ENCODE data around the gene GPR180.

GPR180 gene

DNA sequence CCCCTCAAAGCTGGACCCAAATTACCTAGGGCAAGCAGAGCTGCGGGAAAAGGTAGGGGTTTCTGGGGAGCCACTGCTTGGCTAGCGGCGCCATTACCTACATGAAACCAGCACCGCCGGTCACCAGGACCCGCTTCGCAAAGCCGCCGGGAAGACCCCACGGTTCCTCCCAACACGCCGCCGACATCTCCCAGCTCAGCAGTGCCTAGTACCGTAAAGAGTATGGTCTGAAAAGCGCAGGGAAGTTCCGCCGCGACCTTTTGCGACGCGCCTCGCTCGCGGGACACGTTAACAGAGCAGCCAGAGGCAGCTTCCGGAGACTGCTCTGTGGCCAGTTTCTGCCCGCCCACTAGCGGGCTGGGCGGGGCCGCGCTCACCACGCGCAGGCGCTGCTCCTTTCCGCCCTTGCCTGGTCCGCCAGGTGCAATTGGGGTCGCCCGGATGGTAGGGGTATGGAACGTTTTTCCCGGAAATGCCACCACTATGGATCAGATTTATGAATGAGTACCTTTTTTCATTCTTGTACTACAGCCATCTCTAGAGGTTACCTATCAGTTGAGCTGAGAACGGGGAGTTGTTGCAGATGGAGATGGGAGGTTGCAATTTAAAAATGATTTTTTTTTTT lies 5.6 kb upstream of the GPR180 start, which contains the start of gene TGDS:
Gene TGDS, minus strand, starts transcription at position 203 of the 625 bp plus-strand sequence. Its CDS starts 16 bp downstream, at position 187.
- peak; percentile 95 to 97 (median 95) for DNase-seq
- under 1% methylated on average over 36 of the region's 41 CpGs for WGBS (ENCODE audit: insufficient coverage)
- Histone ChIP-seq H3K4me3 (ENCODE audit: control insufficient read depth in 1 of 7, extremely low read depth in 1 of 7, insufficient read depth in 4 of 7, low read depth in 2 of 7, low read length in 6 of 7) (peak within 1 kb of the TSS; percentile 84 to 100 (median 93)), H3K4me1 (ENCODE audit: control extremely low read depth in 1 of 4, control insufficient read depth in 4 of 4, insufficient read depth in 4 of 4, low read length in 3 of 4) (peaks cover 8 to 25% (median 17%) of the 10 kb centered on the region in 4 experiments), H3K9me3 (ENCODE audit: control extremely low read depth in 1 of 5, control insufficient read depth in 4 of 5, insufficient read depth in 2 of 5, low read depth in 1 of 5, low read length in 4 of 5) (no peaks in the 10 kb centered on the region), H3K36me3 (ENCODE audit: control insufficient read depth in 4 of 4, insufficient read depth in 4 of 4, low read length in 3 of 4) (peaks cover 0 to 15% (median 4%) of the 10 kb centered on the region in 4 experiments), H3K27ac (ENCODE audit: insufficient read depth in 1 of 2, low read depth in 1 of 2, low read length in 2 of 2, poor library complexity in 1 of 2, severe bottlenecking in 2 of 2) (peak within 1 kb of the TSS; percentile 67 to 90), H3K27me3 (replicated peaks in 2 of 5; ENCODE audit: control insufficient read depth in 4 of 5, insufficient read depth in 5 of 5, low read length in 4 of 5) (no peaks in the 10 kb centered on the region)
- POLR2A ChIA-PET: interaction anchor here (0.8 kb wide), 1 partner anchor 47 kb away, joined by 3 read pairs; no protein-coding TSS in a partner anchor
- CTCF ChIA-PET: interaction anchor here (0.9 to 3.5 kb wide), 6 partner anchors 9 to 160 kb away, joined by 3 to 12 read pairs (median 4); no protein-coding TSS in a partner anchor

DNA sequence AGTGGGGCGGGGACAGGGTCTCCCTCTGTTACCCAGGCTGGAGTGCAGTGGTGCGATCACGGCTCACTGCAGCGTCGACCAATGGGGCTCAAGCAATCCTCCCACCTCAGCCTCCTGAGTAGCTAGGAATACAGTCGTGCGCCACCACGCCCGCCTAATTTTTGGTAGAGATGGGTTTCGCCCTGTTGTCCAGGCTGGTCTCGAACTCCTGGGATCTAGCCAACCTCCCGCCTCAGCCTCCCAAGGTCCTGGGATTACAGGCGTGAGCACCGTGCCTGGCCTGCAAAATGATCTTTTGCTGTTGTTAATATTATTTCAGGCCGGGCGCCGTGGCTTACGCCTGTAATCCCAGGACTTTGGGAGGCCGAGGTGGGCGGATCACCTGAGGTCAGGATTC lies 5.1 kb upstream of the GPR180 start:
- no peaks in the 10 kb centered on the region for H3K9me3 ChIP-seq (ENCODE audit: control extremely low read depth in 1 of 5, control insufficient read depth in 4 of 5, insufficient read depth in 2 of 5, low read depth in 1 of 5, low read length in 4 of 5)
- H3K4me3 ChIP-seq (ENCODE audit: control insufficient read depth in 1 of 7, extremely low read depth in 1 of 7, insufficient read depth in 4 of 7, low read depth in 2 of 7, low read length in 6 of 7): peak overlapping the region in 6 of 7 experiments; percentile 84 to 100 (median 96)
- H3K36me3 ChIP-seq (ENCODE audit: control insufficient read depth in 4 of 4, insufficient read depth in 4 of 4, low read length in 3 of 4): peaks cover 0 to 11% (median 4%) of the 10 kb centered on the region in 4 experiments
- peaks cover 8 to 25% (median 19%) of the 10 kb centered on the region in 4 experiments for H3K4me1 ChIP-seq (ENCODE audit: control extremely low read depth in 1 of 4, control insufficient read depth in 4 of 4, insufficient read depth in 4 of 4, low read length in 3 of 4)
- peak overlapping the region in 1 of 2 experiments; percentile 90 for H3K27ac ChIP-seq (ENCODE audit: insufficient read depth in 1 of 2, low read depth in 1 of 2, low read length in 2 of 2, poor library complexity in 1 of 2, severe bottlenecking in 2 of 2)
- ChIA-PET POLR2A (no interaction called here), CTCF (interaction anchor here (0.9 to 3.5 kb wide), 5 partner anchors 9 to 161 kb away, joined by 3 to 12 read pairs (median 4); no protein-coding TSS in a partner anchor)
- H3K27me3 ChIP-seq (replicated peaks in 2 of 5; ENCODE audit: control insufficient read depth in 4 of 5, insufficient read depth in 5 of 5, low read length in 4 of 5): no peaks in the 10 kb centered on the region
- DNase-seq: no peak
- WGBS (ENCODE audit: insufficient coverage): 98% methylated on average over 12 of the region's 20 CpGs

DNA sequence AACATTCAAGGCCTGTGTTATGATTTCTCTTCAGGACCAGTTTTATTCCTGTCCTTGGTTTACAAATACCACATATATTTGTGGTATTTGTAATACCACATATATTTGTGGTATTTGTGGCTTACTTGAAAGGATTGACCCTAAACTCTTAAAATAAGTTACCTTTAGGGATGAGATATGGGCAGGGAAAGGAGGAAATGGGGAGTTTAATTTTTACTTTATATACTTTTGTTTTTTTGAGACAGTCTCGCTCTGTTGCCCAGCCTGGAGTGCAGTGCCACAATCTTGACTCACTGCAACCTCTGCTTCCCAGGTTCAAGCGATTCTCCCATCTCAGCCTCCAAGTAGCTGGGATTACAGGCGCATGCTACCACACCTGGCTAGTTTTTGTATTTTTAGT lies 3.4 kb upstream of the GPR180 start:
- POLR2A ChIA-PET: no interaction called here
- CTCF ChIA-PET: interaction anchor here (0.5 to 3.5 kb wide), 2 partner anchors 11 to 18 kb away, joined by 3 to 12 read pairs; no protein-coding TSS in a partner anchor
- no CpG with 5 or more reads among the region's 3 CpGs for WGBS (ENCODE audit: insufficient coverage)

GRCh38 chr13:94599877-94600276 lies 1.8 kb upstream of the GPR180 start:
- CTCF ChIA-PET: interaction anchor here (0.6 to 1.1 kb wide), 2 partner anchors 21 to 563 kb away, joined by 4 read pairs; no protein-coding TSS in a partner anchor
- Histone ChIP-seq H3K36me3 (ENCODE audit: control insufficient read depth in 4 of 4, insufficient read depth in 4 of 4, low read length in 3 of 4) (no peaks in the 10 kb centered on the region), H3K9me3 (ENCODE audit: control extremely low read depth in 1 of 5, control insufficient read depth in 4 of 5, insufficient read depth in 2 of 5, low read depth in 1 of 5, low read length in 4 of 5) (no peaks in the 10 kb centered on the region), H3K27ac (ENCODE audit: insufficient read depth in 1 of 2, low read depth in 1 of 2, low read length in 2 of 2, poor library complexity in 1 of 2, severe bottlenecking in 2 of 2) (no peak overlapping the region), H3K27me3 (replicated peaks in 2 of 5; ENCODE audit: control insufficient read depth in 4 of 5, insufficient read depth in 5 of 5, low read length in 4 of 5) (no peaks in the 10 kb centered on the region), H3K4me3 (ENCODE audit: control insufficient read depth in 1 of 7, extremely low read depth in 1 of 7, insufficient read depth in 4 of 7, low read depth in 2 of 7, low read length in 6 of 7) (no peak overlapping the region), H3K4me1 (ENCODE audit: control extremely low read depth in 1 of 4, control insufficient read depth in 4 of 4, insufficient read depth in 4 of 4, low read length in 3 of 4) (peaks cover 5 to 25% (median 15%) of the 10 kb centered on the region in 4 experiments)
- POLR2A ChIA-PET: no interaction called here
- WGBS (ENCODE audit: insufficient coverage): 92% methylated on average over 3 of the region's 3 CpGs
- no peak for DNase-seq

More for the DNA sequence above, 3.4 kb upstream of the GPR180 start:
- DNase-seq: no peak
- Histone ChIP-seq H3K4me1 (ENCODE audit: control extremely low read depth in 1 of 4, control insufficient read depth in 4 of 4, insufficient read depth in 4 of 4, low read length in 3 of 4) (peaks cover 8 to 36% (median 27%) of the 10 kb centered on the region in 4 experiments), H3K9me3 (ENCODE audit: control extremely low read depth in 1 of 5, control insufficient read depth in 4 of 5, insufficient read depth in 2 of 5, low read depth in 1 of 5, low read length in 4 of 5) (no peaks in the 10 kb centered on the region), H3K36me3 (ENCODE audit: control insufficient read depth in 4 of 4, insufficient read depth in 4 of 4, low read length in 3 of 4) (no peaks in the 10 kb centered on the region), H3K27ac (ENCODE audit: insufficient read depth in 1 of 2, low read depth in 1 of 2, low read length in 2 of 2, poor library complexity in 1 of 2, severe bottlenecking in 2 of 2) (no peak overlapping the region), H3K27me3 (replicated peaks in 2 of 5; ENCODE audit: control insufficient read depth in 4 of 5, insufficient read depth in 5 of 5, low read length in 4 of 5) (no peaks in the 10 kb centered on the region), H3K4me3 (ENCODE audit: control insufficient read depth in 1 of 7, extremely low read depth in 1 of 7, insufficient read depth in 4 of 7, low read depth in 2 of 7, low read length in 6 of 7) (no peak overlapping the region)

GRCh38 chr13:94602467-94602866 lies 810 bp downstream of the GPR180 start:
- 100% methylated on average over 1 of the region's 1 CpG for WGBS (ENCODE audit: insufficient coverage)
- CTCF ChIA-PET: interaction anchor here (5.8 kb wide), 1 partner anchor 16 kb away, joined by 35 read pairs; no protein-coding TSS in a partner anchor

DNA sequence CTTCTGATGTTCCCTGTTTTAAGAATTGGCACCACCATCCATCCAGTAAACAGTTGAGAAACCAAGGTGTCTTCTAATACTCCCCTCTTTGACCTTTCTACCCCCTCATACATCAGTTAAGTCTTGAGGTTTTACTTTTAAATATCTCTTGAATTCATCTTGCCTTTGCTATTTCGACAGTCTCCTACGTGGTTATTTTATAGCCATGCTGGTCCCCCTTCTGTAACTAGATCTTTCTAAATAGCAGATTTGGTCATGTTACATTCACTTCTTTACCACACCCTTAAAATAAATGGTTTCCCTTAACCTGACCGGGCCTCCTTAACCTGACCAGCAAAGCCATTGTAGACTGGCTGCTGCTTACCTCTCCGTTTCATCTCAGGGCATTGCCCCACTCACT lies 5.4 kb downstream of the GPR180 start:
- DNase-seq: no peak
- 96% methylated on average over 4 of the region's 4 CpGs for WGBS (ENCODE audit: insufficient coverage)
- Histone ChIP-seq H3K27me3 (replicated peaks in 2 of 5; ENCODE audit: control insufficient read depth in 4 of 5, insufficient read depth in 5 of 5, low read length in 4 of 5) (no peaks in the 10 kb centered on the region), H3K27ac (ENCODE audit: insufficient read depth in 1 of 2, low read depth in 1 of 2, low read length in 2 of 2, poor library complexity in 1 of 2, severe bottlenecking in 2 of 2) (no peak overlapping the region), H3K4me1 (ENCODE audit: control extremely low read depth in 1 of 4, control insufficient read depth in 4 of 4, insufficient read depth in 4 of 4, low read length in 3 of 4) (peaks cover 0 to 14% (median 6%) of the 10 kb centered on the region in 4 experiments), H3K36me3 (ENCODE audit: control insufficient read depth in 4 of 4, insufficient read depth in 4 of 4, low read length in 3 of 4) (peaks cover 2 to 37% (median 23%) of the 10 kb centered on the region in 4 experiments), H3K4me3 (ENCODE audit: control insufficient read depth in 1 of 7, extremely low read depth in 1 of 7, insufficient read depth in 4 of 7, low read depth in 2 of 7, low read length in 6 of 7) (no peak overlapping the region), H3K9me3 (ENCODE audit: control extremely low read depth in 1 of 5, control insufficient read depth in 4 of 5, insufficient read depth in 2 of 5, low read depth in 1 of 5, low read length in 4 of 5) (no peaks in the 10 kb centered on the region)
- ChIA-PET CTCF (no interaction called here), POLR2A (no interaction called here)

More at GRCh38 chr13:94602467-94602866, 810 bp downstream of the GPR180 start:
- no peaks in the 10 kb centered on the region for H3K27me3 ChIP-seq (replicated peaks in 2 of 5; ENCODE audit: control insufficient read depth in 4 of 5, insufficient read depth in 5 of 5, low read length in 4 of 5)
- POLR2A ChIA-PET: no interaction called here
- peak overlapping the region in 6 of 7 experiments; percentile 71 to 95 (median 86) for H3K4me3 ChIP-seq (ENCODE audit: control insufficient read depth in 1 of 7, extremely low read depth in 1 of 7, insufficient read depth in 4 of 7, low read depth in 2 of 7, low read length in 6 of 7)
- H3K9me3 ChIP-seq (ENCODE audit: control extremely low read depth in 1 of 5, control insufficient read depth in 4 of 5, insufficient read depth in 2 of 5, low read depth in 1 of 5, low read length in 4 of 5): no peaks in the 10 kb centered on the region
- peaks cover 0 to 16% (median 10%) of the 10 kb centered on the region in 4 experiments for H3K36me3 ChIP-seq (ENCODE audit: control insufficient read depth in 4 of 4, insufficient read depth in 4 of 4, low read length in 3 of 4)
- H3K27ac ChIP-seq (ENCODE audit: insufficient read depth in 1 of 2, low read depth in 1 of 2, low read length in 2 of 2, poor library complexity in 1 of 2, severe bottlenecking in 2 of 2): peak overlapping the region in 1 of 2 experiments; percentile 64
- H3K4me1 ChIP-seq (ENCODE audit: control extremely low read depth in 1 of 4, control insufficient read depth in 4 of 4, insufficient read depth in 4 of 4, low read length in 3 of 4): peaks cover 0 to 19% (median 7%) of the 10 kb centered on the region in 4 experiments
- no peak for DNase-seq

GRCh38 chr13:94607939-94608338 lies 6.3 kb downstream of the GPR180 start:
- CTCF ChIA-PET: interaction anchor here (1.0 to 2.4 kb wide), 3 partner anchors 10 to 172 kb away, joined by 4 to 7 read pairs (median 5); no protein-coding TSS in a partner anchor
- Histone ChIP-seq H3K4me1 (ENCODE audit: control extremely low read depth in 1 of 4, control insufficient read depth in 4 of 4, insufficient read depth in 4 of 4, low read length in 3 of 4) (peaks cover 0 to 5% (median under 1%) of the 10 kb centered on the region in 4 experiments), H3K27ac (ENCODE audit: insufficient read depth in 1 of 2, low read depth in 1 of 2, low read length in 2 of 2, poor library complexity in 1 of 2, severe bottlenecking in 2 of 2) (no peak overlapping the region), H3K4me3 (ENCODE audit: control insufficient read depth in 1 of 7, extremely low read depth in 1 of 7, insufficient read depth in 4 of 7, low read depth in 2 of 7, low read length in 6 of 7) (no peak overlapping the region), H3K9me3 (ENCODE audit: control extremely low read depth in 1 of 5, control insufficient read depth in 4 of 5, insufficient read depth in 2 of 5, low read depth in 1 of 5, low read length in 4 of 5) (no peaks in the 10 kb centered on the region), H3K36me3 (ENCODE audit: control insufficient read depth in 4 of 4, insufficient read depth in 4 of 4, low read length in 3 of 4) (peaks cover 4 to 37% (median 24%) of the 10 kb centered on the region in 4 experiments), H3K27me3 (replicated peaks in 2 of 5; ENCODE audit: control insufficient read depth in 4 of 5, insufficient read depth in 5 of 5, low read length in 4 of 5) (no peaks in the 10 kb centered on the region)
- POLR2A ChIA-PET: no interaction called here
- DNase-seq: no peak
- 100% methylated on average over 1 of the region's 3 CpGs for WGBS (ENCODE audit: insufficient coverage)

Data from common myeloid progenitor, CD34-positive (primary cell).